NCI-H82 treated with DMSO at 0.1 percent for 48 hours (cell line): ENCODE measurements around the gene RHBG.
A peak's percentile ranks its signal among the peaks of the same experiment; 100 is the strongest.
"Not testable (repeated sequence)": the region's sequence is repeated elsewhere in the genome, so short reads cannot be mapped to it uniquely, and the experiment has no call there.

Experiments used
- DNase-seq: peaks from one replicate; lab custom pipeline; 2025; ENCODE audit not compliant: unreplicated experiment; lab: John Stamatoyannopoulos, UW

RHBG gene

DNA sequence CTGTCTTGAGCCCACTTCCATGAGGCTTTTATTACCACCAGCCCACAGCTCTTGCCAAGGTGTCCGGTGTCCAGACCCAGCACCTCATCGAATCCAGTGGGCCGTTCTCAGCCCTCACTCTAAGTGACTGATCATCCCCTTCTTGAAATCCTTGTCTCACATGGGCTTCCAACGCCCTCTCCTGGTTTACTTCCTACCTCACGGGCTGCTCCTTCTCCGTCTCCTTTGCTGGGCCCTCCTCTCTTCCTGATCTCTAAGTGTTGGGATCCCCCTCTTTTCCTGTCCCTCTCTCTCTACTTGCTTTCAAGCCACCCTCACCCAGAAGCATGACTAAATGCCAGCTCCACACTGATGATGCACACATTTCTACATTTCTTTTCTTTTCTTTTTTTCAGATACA, 9.0 kb upstream of the RHBG start:
- peak; percentile 70 for DNase-seq

DNA sequence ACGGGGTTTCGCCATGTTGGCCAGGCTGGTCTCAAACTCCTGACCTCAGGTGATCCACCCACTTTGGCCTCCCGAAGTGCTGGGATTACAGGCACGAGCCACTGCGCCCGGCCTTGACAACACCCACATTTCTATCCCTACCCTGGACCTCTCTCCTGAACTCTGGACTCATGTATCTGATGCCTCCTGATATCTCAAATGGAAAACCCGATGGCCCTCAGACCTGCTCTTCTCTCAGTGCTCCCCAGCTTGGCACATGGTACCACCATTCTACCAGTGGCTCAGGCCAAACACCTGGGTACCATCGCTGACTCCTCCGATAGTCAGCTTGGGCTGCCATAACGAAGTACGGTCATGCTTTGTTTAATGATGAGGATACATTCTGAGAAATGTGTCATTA, 8.5 kb upstream of the RHBG start:
- DNase-seq: no peak

DNA sequence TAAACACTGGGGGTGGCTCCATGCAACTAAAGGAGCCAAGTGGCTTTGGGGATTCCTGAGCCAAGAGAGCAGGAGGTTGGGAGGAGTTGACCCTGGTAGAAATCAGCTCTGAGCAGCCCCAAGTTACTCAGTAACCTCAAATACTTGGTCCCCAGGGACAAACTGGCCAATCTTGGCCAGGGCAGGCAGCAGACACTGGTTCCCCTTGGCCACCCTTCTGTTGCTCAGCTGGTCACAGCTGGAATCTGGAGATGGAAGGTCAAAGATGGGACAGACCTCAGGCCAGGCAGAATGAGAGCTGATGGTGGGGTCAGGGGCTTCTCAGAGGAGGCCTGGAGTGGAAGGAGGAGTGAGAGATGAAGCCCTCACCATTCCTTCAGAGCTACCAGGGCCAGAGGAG, 3.3 kb upstream of the RHBG start:
- DNase-seq: no peak

DNA sequence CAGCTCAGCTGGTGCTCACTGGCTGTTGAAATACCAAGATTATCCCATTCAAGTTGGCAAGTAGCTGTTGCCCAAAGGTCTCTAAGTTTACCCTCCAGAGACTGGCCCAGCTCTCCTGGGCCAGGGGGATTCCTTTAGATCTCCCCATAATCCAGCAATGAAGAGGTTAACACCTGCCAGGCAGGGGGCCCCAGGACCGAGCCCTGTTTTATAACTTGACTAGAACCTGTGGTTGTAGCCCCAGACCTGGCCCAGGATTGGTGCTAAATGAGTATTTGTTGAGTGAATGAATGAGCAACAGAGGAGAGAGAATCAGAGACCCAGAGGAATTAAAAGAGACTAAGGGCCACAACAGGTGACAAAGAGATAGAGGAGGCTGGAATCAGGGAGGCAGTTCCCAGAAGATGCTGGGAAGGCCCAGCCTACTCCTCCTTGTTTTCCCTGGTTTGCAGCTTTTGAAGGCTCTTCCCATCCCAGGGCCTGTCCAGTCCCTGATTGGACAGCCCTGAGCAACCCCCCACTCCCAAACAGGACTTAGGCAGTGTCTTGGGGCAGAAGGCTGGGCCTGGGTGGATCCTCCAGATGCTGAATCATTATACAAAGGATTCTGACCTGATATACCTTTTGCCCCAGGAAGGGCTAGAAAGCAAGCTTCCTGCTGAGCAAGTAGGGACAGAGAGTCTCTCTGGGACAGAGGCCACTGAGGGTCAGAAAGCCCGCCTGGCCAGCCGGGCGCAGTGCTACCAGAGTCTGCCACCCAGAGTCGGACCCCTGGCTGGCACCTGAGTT, 2.4 kb upstream of the RHBG start:
- DNase-seq: no peak

DNA sequence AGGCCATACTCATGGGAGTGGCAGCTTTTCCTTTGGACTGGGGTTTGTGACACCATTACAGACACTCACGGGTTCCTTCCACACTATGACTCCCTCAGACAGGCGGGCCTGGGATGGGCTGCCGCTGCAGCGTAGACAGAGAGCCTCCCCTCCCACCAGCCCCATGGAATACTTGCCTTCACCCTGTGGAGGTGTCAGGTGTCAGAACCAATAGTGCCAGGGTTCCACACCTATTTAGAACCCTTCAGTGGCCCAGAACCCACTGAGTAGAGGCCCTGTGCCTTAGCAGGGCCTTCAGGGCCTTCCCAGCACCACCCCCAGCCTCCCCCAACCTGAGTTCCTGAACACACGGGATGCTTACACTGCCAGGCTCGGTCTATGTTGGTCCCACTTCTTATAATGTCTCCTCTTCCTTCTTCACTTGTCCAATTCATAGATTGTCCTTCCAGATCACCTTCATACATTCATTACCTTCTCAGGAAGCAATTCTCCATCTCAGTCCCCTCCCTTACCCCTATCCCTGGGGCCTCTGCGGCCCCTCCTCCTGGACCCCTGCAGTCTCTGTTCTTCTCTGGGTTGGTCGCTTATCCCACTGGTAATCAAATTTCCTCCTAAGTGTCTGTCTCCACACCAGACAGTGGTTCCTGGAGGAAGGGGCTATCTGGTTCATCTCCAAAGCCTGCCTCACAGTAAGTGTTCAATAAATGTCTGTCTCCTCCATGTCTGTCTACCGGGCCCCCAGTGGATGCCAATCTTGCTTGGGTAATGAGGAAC, 1.4 kb upstream of the RHBG start:
- DNase-seq: no peak

DNA sequence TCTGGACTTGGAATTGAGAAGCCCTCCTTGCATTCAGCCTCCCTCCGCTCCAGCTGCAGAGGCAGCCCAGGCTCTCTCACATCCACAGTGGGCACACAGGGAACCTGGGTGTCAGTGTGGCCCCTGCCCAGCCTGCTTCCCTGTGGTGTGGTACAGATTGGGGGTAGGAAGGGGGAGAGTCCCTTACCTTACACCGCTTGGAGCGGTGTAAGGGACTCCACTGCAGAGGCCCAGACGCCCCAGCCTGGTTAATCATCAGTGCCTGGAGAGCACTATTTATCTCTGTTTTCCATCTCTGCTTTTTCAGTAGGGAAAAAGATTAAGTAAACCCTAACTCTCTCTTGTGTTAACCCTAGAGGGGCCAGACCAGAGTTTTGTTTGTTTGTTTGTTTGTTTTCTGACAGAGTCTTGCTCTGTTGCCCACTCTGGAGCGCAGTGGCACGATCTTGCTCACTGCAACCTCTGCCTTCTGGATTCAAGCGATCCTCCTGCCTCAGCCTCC, 803 bp upstream of the RHBG start:
- no peak for DNase-seq

DNA sequence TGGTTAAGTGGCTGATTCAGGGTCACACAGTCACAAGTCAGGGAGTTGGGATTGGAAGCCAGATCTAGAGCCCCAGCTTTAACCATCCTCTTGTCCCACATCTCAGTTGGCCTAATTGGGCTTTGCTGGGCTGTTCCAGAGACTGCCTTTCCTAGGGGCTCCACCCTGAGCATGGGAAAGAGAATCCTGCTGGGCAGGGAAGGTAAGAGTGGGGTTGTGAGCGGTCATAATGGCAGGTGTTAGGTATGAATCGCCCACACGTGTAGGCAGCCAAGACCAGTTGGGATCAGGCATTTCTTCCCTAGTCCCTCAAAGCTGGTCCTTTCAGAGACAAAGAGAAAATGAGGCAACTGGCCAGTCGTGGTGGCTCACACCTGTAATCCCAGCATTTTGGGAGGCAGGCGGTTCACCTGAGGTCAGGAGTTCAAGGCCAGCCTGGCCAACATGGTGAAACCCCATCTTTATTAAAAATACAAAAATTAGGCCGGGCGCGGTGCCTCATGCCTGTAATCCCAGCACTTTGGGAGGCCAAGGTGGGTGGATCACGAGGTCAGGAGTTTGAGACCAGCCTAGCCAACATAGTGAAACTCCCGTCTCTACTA, 775 bp downstream of the RHBG start:
- not testable (repeated sequence) for DNase-seq

DNA sequence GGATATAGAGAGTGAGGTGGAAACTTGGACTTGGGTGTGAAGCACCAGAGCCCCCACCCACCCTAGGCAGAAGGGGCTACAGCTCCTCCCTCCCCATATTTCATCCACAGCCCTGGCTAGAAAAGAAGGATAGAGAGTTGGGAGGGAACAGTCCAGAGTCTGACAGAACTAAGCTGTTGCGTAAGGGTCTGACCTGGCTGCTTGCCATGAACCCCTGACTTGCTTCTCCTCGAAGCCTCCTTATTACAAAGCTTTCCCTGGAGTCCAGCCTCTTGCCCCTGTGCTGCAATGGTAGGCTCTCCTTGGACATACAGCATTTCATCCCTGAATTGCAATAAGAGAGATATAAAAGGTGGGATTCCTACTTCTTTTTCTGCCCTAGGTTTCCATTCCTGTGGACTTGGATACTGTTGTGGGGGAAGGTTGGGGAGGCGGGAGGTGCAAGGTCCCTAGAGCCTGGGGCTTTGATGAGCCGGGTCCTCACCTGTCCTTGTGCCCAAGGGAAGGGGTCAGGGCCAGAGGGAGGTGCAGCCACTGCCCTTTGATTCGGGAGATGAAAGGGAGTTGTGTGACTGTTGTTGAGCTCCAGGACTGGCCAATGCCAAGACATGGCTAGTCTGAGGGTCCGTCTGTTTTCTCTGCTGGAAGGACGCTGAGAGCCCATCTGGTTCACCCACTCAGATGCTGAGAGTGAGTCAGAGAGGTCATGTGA, 2.7 kb downstream of the RHBG start:
- no peak for DNase-seq

DNA sequence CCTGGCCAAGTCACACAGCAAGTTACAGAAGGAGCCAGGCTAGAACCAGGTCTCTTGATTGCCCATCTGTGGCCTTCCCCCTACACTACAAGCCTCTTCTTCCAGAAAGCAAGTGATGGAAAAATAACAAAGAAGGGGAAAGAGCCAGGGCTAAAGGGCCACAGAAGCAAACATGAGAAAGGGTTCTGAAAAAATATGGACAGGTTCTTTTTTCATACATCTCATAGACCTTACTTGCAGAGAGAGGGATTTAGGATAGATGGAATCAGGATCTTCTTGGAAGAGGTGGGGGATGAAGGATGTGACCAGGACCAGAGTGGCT, 3.2 kb downstream of the RHBG start:
- DNase-seq: no peak

DNA sequence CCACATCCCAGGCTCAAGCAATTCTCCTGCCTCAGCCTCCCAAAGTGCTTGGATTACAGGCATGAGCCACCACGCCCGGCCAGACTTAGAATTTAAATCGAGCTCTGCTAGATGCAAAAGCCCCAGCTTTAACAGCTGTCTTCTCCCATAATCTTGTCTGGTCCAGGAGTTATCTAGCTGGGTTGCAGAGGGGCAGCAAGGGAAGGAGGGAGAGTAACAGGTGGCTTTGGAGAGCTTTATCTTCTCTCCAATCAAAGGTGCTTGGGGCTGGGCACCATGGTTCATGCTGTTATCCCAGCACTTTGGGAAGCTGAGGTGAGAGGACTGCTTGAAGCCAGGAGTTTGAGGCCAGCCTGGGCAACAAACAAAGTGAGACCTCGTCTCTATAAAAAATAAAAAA, 3.9 kb downstream of the RHBG start:
- peak; percentile 76 for DNase-seq

DNA sequence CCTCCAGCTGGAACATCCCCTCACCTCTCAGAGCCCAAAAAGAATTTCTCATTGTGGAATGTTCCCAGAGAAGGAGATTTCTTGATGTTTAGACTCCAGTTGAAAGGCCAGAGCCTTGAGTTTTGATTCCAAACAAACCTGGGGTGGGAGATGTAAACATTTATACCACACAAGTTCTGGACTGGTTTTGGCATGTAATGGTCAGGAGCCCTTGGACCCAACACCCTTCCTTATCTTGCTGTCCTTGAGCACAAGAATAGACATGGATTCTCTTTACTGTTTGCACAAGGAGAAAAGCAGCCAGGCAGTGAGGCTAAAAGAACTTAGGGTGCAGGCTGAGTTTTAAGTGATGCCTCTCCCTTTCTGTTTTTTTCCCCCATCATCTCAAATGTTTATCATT, 4.5 kb downstream of the RHBG start:
- DNase-seq: no peak

DNA sequence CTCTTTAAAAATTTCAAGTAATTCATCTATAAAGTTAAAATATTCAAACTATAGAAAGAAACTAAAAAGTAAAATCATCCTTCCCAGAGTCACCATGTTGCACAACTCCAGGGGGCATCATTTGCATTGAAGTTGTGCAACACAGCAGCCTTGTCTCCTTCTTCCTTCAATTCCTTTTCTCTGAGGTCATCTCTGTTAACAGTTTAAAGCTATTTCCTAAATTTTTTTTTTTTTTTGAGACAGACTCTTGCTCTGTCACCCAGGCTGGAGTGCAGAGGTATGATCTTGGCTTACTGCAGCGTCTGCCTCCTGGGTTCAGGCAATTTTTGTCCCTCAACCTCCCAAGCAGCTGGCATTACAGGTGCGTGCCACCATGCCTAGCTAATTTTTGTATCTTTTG, 7.1 kb downstream of the RHBG start:
- DNase-seq: no peak

DNA sequence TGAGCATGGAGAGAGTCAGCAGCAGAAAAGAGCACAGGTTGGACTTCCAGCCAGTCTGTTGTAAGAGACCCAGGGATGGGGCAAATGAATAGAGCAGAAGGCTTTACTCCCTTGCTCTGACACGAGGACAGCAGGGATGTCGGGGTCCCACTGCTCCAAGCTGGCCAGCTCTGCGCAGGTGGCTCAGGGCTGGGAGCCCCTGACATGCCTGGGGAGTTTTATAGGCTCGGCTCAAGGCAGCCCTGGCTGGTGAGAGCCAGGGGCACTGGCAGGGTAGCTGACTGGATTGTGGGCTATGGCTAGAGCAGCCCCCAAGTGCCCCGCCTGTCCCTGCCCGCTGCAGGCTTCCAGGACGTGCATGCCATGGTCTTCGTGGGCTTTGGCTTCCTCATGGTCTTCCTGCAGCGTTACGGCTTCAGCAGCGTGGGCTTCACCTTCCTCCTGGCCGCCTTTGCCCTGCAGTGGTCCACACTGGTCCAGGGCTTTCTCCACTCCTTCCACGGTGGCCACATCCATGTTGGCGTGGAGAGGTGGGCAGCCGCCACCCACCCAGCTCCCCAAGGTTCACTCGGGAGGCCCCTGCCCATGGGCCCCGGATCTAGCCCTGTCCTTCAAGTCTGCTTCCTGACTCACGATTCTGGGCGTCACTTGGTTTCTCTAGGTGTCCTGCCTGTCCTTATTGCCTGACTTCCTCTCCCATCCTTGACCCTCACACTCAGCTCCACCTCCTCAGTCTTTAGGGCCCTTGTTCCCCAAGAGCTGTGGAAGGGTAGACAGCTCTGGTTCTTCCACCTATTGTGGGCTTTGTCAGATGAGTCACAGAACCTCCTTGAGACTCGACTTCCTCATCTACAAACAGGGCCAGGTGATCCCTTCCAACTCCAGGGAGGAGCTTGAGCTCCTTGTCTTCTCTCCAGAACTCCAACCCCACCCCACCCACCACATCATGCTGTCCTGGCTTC, 8.2 kb downstream of the RHBG start:
- DNase-seq: no peak

DNA sequence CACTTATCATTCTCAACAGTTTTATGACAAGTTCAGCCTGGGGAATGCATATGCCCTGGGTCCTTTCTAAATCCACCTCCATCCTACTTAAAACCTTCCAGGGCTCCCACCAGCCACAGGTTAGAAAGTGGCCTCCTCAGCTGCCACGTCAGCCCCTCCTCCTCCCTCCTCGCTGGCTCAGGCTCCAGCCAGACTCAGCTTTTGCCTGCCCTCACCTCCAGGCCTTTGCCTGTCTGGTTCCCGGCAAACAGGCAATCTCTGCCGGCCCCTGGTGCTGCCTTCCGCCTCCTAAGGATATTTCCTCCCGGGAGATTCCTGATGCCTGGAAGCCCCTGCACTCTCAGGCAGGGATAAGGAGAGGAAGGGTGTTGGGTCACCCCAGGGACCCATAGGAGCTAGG, 9.5 kb downstream of the RHBG start:
- DNase-seq: no peak

DNA sequence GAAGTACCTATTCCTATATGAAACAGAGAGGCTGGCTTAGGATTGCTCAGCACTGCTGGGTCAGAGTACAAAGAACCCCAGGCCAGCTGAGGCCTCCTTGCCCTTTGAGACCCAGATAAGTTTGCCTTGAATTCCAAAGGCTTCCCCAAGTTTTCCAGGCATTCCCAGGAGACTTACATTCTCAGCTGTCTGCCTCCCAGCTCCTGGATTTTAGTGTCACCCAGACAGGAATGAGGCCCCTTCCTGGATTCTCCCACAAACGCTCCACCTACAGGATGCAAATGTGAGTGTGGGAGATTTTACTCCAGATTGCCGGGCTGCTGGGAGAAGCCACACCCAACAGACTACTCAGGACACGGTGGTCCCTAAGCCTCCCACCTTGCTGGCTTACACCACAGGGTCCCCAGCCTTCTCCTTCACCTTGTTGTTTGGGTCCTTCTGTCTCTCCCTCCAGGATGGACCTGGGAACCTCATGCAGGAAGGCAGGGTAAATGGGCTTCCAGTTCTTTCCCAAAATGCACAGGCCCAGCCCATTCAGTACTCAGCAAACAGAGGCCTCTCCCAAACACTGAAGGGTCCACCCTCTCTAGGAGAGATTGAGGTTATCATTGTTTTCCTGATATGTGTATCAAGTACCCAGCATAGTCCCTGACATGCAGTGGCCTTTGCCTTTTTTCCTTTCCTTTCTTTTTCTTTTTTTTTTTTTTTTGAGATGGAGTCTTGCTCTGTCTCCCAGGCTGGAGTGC, 10.6 kb downstream of the RHBG start:
- DNase-seq: no peak

DNA sequence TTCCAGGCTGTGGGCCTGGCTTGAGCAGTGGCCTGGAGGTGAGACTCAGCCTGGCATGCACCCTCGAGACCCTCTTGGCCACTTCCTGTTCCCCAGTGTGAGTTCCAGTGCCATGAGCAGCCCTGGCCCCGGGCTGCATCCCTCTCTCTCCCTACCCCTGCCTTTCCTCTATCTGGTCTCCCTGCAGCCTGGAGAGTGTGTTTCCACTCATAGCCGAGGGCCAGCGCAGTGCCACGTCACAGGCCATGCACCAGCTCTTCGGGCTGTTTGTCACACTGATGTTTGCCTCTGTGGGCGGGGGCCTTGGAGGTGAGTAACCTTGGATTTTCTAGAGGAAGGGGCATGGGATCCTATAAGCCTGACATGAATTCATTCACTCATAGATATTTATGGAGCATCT, 13.6 kb downstream of the RHBG start:
- no peak for DNase-seq

DNA sequence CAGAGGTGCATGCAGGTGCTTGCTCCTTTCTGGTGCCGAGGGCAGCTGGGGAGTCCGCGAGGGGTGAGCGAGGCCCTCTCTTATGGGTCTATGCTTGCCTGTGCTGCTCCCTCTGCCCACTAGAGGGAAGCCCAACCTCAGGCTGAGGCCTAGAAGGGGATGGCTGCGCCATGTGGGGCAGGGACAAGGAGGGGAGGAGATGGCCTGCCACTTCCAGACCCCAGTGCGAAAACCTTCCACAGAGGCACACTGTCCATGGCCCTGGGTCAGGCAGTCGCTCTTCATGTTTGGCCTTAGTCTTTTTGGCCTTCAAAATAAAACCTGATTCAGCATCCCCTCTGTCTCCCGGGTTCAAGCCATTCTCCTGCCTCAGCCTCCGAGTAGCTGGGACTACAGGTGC, 14.0 kb downstream of the RHBG start:
- peak; percentile 59 for DNase-seq

DNA sequence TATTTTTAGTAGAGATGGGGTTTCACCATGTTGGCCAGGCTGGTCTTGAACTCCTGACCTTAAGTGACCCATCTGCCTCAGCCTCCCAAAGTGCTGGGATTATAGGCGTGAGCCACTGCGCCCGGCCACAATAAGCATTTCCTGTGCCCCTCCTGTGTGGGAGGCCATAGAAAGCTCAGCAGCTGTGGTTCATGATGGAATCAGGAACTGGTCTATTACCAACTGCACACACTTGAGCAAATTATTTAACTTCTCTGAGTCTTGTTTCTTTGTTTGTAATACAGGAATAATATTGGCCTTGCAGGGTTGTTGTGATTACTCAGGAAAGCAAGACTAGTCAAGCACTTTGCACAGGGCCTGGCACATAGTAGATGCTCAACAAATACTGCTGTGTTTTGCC, 15.0 kb downstream of the RHBG start:
- no peak for DNase-seq

DNA sequence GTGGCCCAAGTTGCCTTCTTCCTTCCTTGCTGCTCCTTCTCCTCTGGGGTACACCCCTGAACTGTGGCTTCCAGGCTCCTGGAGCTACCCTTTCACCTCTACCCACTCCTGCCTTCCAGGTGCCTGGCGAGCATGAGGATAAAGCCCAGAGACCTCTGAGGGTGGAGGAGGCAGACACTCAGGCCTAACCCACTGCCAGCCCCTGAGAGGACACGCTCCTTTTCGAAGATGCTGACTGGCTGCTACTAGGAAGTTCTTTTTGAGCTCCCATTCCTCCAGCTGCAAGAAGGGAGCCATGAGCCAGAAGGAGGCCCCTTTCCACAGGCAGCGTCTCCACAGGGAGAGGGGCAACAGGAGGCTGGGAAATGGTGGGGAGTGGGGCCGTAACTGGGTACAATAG, 15.6 kb downstream of the RHBG start:
- DNase-seq: no peak

DNA sequence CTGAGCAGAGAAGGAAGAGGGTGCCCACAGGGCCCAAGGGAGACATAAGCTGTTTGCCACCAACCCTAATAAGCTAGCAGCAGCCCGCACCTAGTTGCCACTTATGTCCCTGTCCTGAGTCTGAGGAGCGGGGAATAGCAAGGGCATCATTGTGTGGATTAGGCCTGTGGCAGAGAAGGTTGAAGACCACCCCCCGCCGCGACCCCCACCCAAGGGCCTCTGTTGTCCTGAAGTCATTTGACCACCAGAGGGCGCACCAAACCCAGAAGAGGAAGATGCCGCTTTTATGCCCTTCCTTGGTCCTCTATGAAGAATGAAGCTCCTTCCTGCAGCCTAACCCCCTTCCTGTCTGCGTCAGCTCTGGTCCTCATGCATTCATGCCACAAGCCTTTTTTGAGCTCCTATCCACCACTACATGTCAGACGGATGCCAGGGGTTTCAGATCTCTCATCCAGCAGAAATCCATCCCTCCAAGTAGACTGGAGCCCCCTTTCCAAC, 16.6 kb downstream of the RHBG start:
- DNase-seq: peak; percentile 65
